ENCODE measurements around the gene RIN3.

DNA sequence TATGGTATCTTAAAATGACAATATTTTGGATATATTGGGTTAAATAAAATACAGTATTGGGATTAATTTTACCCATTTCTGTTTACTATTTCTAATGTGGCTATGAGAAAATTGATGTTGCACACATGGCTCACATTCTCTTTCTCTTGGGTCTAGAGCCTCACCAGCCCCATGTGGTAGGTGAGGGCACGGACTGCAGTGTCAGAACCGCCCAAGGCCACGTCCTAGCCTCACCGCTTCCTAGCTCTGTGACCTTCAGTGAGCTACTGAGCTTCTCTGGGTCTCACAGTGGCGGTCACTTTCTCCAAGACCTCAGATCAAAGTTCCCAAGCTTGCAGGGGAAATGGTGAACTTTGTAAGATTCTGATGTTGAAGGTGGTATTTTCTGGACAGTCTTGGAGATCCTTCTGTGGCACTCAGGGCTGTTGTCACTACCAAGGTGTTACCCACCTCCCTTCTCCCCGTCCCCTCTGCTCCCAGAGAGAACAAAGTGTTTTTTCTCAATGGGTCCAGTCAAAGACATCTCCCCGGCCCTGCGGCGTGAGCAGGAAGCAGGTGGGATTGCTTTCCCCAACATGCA, 87.6 kb downstream of the RIN3 start:
- no peak for TF ChIP-seq POLR2A (IDR thresholded peaks at IDR 0.05)
- TF ChIP-seq, protein P1, sequence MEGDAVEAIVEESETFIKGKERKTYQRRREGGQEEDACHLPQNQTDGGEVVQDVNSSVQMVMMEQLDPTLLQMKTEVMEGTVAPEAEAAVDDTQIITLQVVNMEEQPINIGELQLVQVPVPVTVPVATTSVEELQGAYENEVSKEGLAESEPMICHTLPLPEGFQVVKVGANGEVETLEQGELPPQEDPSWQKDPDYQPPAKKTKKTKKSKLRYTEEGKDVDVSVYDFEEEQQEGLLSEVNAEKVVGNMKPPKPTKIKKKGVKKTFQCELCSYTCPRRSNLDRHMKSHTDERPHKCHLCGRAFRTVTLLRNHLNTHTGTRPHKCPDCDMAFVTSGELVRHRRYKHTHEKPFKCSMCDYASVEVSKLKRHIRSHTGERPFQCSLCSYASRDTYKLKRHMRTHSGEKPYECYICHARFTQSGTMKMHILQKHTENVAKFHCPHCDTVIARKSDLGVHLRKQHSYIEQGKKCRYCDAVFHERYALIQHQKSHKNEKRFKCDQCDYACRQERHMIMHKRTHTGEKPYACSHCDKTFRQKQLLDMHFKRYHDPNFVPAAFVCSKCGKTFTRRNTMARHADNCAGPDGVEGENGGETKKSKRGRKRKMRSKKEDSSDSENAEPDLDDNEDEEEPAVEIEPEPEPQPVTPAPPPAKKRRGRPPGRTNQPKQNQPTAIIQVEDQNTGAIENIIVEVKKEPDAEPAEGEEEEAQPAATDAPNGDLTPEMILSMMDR (IDR thresholded peaks at IDR 0.05): no peak

Measured in prostate gland (tissue), 2 donors.